ENCODE results near the gene ANKRD12.

- no peak for TF ChIP-seq CTCF (IDR thresholded peaks at IDR 0.05)
- TF ChIP-seq POLR2A (IDR thresholded peaks at IDR 0.05), result no peak
- TF ChIP-seq EP300 (IDR thresholded peaks at IDR 0.05), result no peak
Measured at GRCh38 chr18:9221040-9221439, 84.5 kb downstream of the ANKRD12 start.
